A673 (cell line): Measurements from ENCODE around the gene DPH5.

Source experiments
- EZH2 ChIP-seq: fragments of 200-600 bp; sonication (generic); IDR thresholded peaks from 2 replicates; pipeline ENCODE4 v1.6.1; 2017; ENCODE audit warnings: borderline replicate concordance, low read depth, mild to moderate bottlenecking, mixed read lengths, antibody characterized with exemption, low read length; ENCODE audit not compliant: poor library complexity, severe bottlenecking
- TF ChIP-seq, protein P1 (sequence below): fragments of 300-800, 200-600 bp; sonication (generic); conservative IDR thresholded peaks from 2 replicates; pipeline ENCODE4 v1.5.1; 2017; ENCODE audit warnings: low read depth, mild to moderate bottlenecking, antibody characterized with exemption, low read length, moderate library complexity, mixed read lengths

DNA sequence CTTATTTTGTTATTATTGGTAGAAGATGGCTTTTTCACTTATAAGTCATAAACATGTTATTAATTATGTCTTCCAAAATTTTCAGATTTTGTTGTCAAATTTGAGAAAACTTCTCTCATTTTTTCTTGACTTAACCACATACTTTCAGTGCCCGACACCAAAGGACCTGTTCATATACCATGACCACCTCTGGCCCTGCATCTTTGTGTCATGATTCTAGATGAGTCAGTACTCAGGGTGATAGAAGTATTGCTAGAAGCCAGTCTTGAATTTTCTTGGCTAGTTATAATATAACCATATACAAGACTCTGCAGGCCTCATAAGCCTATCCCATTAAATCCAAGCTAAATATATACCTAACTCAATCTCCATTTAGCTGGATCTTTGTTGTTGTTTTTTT lies 35.4 kb upstream of the DPH5 start:
- TF ChIP-seq, protein P1, sequence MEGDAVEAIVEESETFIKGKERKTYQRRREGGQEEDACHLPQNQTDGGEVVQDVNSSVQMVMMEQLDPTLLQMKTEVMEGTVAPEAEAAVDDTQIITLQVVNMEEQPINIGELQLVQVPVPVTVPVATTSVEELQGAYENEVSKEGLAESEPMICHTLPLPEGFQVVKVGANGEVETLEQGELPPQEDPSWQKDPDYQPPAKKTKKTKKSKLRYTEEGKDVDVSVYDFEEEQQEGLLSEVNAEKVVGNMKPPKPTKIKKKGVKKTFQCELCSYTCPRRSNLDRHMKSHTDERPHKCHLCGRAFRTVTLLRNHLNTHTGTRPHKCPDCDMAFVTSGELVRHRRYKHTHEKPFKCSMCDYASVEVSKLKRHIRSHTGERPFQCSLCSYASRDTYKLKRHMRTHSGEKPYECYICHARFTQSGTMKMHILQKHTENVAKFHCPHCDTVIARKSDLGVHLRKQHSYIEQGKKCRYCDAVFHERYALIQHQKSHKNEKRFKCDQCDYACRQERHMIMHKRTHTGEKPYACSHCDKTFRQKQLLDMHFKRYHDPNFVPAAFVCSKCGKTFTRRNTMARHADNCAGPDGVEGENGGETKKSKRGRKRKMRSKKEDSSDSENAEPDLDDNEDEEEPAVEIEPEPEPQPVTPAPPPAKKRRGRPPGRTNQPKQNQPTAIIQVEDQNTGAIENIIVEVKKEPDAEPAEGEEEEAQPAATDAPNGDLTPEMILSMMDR, result no peak
- no peak for TF ChIP-seq EZH2
